A549 (cell line): ENCODE results near the gene ZBTB20. TPM values are rescaled to one million over a fixed set of nuclear protein-coding genes. Genes with fewer than 3 reads are reported as not detected.
A peak's percentile ranks its signal among the peaks of the same experiment; 100 is the strongest.

Source experiments
- ATAC-seq, 2 experiments: fragments of 200-7000 bp in 1 of 2; fragments of >200 bp in 1 of 2; cut with Nextera tagmentation in 1 of 2; cut with Tn5 transposase in 1 of 2; 3 replicates each; pipeline versions ENCODE4 v1.8.0 to v1.9.1; 2018 to 2020; ENCODE audit warnings: mild to moderate bottlenecking in 1 of 2, moderate library complexity in 1 of 2
- CTCF ChIA-PET: fragments of 300-600 bp; sonication (Branson Sonifier 250); formaldehyde crosslinking; extraction: SDS; loops from one replicate; lab custom pipeline; 2021; ENCODE audit warnings: antibody characterized with exemption, inconsistent platforms; lab: Yijun Ruan, JAX
- POLR2A ChIA-PET: fragments of 350-600 bp; formaldehyde crosslinking; extraction: SDS; loops from one replicate; lab custom pipeline; 2021; ENCODE audit warnings: antibody characterized with exemption, inconsistent platforms; lab: Yijun Ruan, JAX
- DNase-seq, 2 experiments: peaks; one replicate each; pipeline versions ENCODE4 v3.0.0 to v3.0.0-alpha.2; 2011 to 2016; ENCODE audit warnings: low read depth in 1 of 2, low spot score in 1 of 2
- FAIRE-seq: peaks from 2 replicates; lab custom pipeline; 2011; peaks lifted over from hg19 to GRCh38; lab: Jason Lieb, UNC
- H3K27ac ChIP-seq, 2 experiments: fragments of >200 bp; sonication (Bioruptor Twin); formaldehyde crosslinking; 3 replicates each; pipeline ENCODE4 v1.5.1; 2016 to 2017
- H3K4me1 ChIP-seq: fragments of >200 bp; sonication (Bioruptor Twin); formaldehyde crosslinking; 3 replicates; pipeline ENCODE4 v1.6.1; 2016
- H3K4me2 ChIP-seq: fragments of >200 bp; sonication (Bioruptor Twin); formaldehyde crosslinking; 3 replicates; pipeline ENCODE4 v1.6.1; 2016
- H3K4me3 ChIP-seq: fragments of >200 bp; sonication (Bioruptor Twin); formaldehyde crosslinking; 3 replicates; pipeline ENCODE4 v1.5.1; 2016
- H3K9me3 ChIP-seq: fragments of >200 bp; sonication (Bioruptor Twin); formaldehyde crosslinking; 3 replicates; pipeline ENCODE4 v1.6.1; 2016
- BHLHE40 ChIP-seq: IDR thresholded peaks from 2 replicates; pipeline ENCODE4 v1.6.1; 2012; ENCODE audit warnings: low read depth, low read length, inconsistent platforms
- CBX8 ChIP-seq: fragments of 200-600 bp; sonication (generic); IDR thresholded peaks from 2 replicates; pipeline ENCODE4 v1.6.1; 2016
- CHD2 ChIP-seq: fragments of 150-350 bp; IDR thresholded peaks from 2 replicates; pipeline ENCODE4 v1.6.1; 2014; ENCODE audit warnings: low read length; ENCODE audit not compliant: partially characterized antibody
- CHD4 ChIP-seq: fragments of 200-600 bp; sonication (generic); IDR thresholded peaks from 2 replicates; pipeline ENCODE4 v1.6.1; 2016; ENCODE audit warnings: antibody characterized with exemption, mild to moderate bottlenecking, borderline replicate concordance
- GATA3 ChIP-seq: IDR thresholded peaks from 2 replicates; pipeline ENCODE4 v1.6.1; 2012; ENCODE audit warnings: borderline replicate concordance
- HEYL ChIP-seq: fragments of 250-450 bp; sonication (Bioruptor Pico); IDR thresholded peaks from 2 replicates; pipeline ENCODE4 v1.8.0; 2021; ENCODE audit warnings: mild to moderate bottlenecking, moderate library complexity
- KDM1A ChIP-seq: fragments of 200-600 bp; sonication (generic); IDR thresholded peaks from 2 replicates; pipeline ENCODE4 v1.6.1; 2016; ENCODE audit warnings: low read depth, mild to moderate bottlenecking
- MAFK ChIP-seq: fragments of 450-650 bp; IDR thresholded peaks from 2 replicates; pipeline ENCODE4 v1.6.1; 2014; ENCODE audit not compliant: partially characterized antibody
- MYC ChIP-seq: IDR thresholded peaks from 2 replicates; pipeline ENCODE4 v1.6.1; 2012; ENCODE audit warnings: mild to moderate bottlenecking, inconsistent platforms, low read length, improper control_type of control experiment, borderline replicate concordance
- POLR2AphosphoS2 ChIP-seq: conservative IDR thresholded peaks from 2 replicates; pipeline ENCODE4 v1.6.1; 2012; ENCODE audit warnings: low read length, improper control_type of control experiment, inconsistent platforms
- RARB ChIP-seq: fragments of 250-450 bp; sonication (Bioruptor Pico); IDR thresholded peaks from 2 replicates; pipeline ENCODE4 v1.8.0; 2021; ENCODE audit warnings: mild to moderate bottlenecking, moderate library complexity
- RCOR1 ChIP-seq: fragments of 150-350 bp; IDR thresholded peaks from 2 replicates; pipeline ENCODE4 v1.6.1; 2014; ENCODE audit warnings: antibody characterized with exemption, low read length, low read depth
- RNF2 ChIP-seq: fragments of 200-600 bp; sonication (generic); IDR thresholded peaks from 2 replicates; pipeline ENCODE4 v1.6.1; 2016; ENCODE audit warnings: low read depth, mild to moderate bottlenecking, antibody characterized with exemption, moderate library complexity, borderline replicate concordance
- SREBF2 ChIP-seq: fragments of 450-650 bp; IDR thresholded peaks from 2 replicates; pipeline ENCODE4 v1.6.1; 2014; ENCODE audit warnings: mild to moderate bottlenecking, moderate library complexity
- ZC3H11A ChIP-seq: fragments of 450-650 bp; IDR thresholded peaks from 2 replicates; pipeline ENCODE4 v1.6.1; 2014; ENCODE audit warnings: antibody characterized with exemption, mild to moderate bottlenecking
- WGBS: methylation state at CpG from one replicate; pipeline ENCODE4 v1.1.6; 2017; ENCODE audit errors: missing lambda C conversion rate; 5-methylcytosine and 5-hydroxymethylcytosine counted together
- polyA plus RNA-seq, 4 experiments: library from polyadenylated mRNA; depleted of rRNA in 3 of 4; stranded (reverse); fragments of >200 nt; fragmentation: RNase III in 1 of 4; extraction: RNeasy Plus Mini Kit Qiagen cat#74134 plus additional on column Dnase treatment in 1 of 4; gene quantifications; 2 replicates in 3 of 4; 3 replicates in 1 of 4; pipeline ENCODE4 v1.2.3, GENCODE V29; 2011 to 2017
- TF ChIP-seq, protein P1 (sequence below): fragments of 250-450 bp; sonication (Bioruptor Pico); IDR thresholded peaks from 2 replicates; pipeline ENCODE4 v1.5.0; 2021; ENCODE audit warnings: mild to moderate bottlenecking, moderate library complexity, borderline replicate concordance
- TF ChIP-seq, protein P2 (sequence below): fragments of 200-600 bp; sonication (generic); IDR thresholded peaks from 2 replicates; pipeline ENCODE4 v1.6.1; 2016; ENCODE audit warnings: antibody characterized with exemption, mild to moderate bottlenecking, moderate library complexity
- TF ChIP-seq, protein P3 (sequence below): fragments of 150-350 bp; IDR thresholded peaks from 2 replicates; pipeline ENCODE4 v1.6.1; 2014; ENCODE audit warnings: low read depth, mild to moderate bottlenecking, low read length
- TF ChIP-seq, protein P4 (sequence below): fragments of 250-450 bp; sonication (Bioruptor Pico); IDR thresholded peaks from 2 replicates; pipeline ENCODE4 v1.5.0; 2020; ENCODE audit warnings: low read depth, mild to moderate bottlenecking, moderate library complexity
- TF ChIP-seq, protein P5 (sequence below): IDR thresholded peaks from 2 replicates; pipeline ENCODE4 v1.6.1; 2012
- TF ChIP-seq, protein P6 (sequence below): fragments of 450-650 bp; IDR thresholded peaks from 2 replicates; pipeline ENCODE4 v1.6.1; 2014; ENCODE audit warnings: antibody characterized with exemption
- TF ChIP-seq, protein P7 (sequence below): IDR thresholded peaks from 2 replicates; pipeline ENCODE4 v1.6.1; 2012

The ZBTB20 gene
- polyA plus RNA-seq, 2 of the 4 experiments (the other 2 are of a cell fraction) = 0.85 to 5.0 TPM

DNA sequence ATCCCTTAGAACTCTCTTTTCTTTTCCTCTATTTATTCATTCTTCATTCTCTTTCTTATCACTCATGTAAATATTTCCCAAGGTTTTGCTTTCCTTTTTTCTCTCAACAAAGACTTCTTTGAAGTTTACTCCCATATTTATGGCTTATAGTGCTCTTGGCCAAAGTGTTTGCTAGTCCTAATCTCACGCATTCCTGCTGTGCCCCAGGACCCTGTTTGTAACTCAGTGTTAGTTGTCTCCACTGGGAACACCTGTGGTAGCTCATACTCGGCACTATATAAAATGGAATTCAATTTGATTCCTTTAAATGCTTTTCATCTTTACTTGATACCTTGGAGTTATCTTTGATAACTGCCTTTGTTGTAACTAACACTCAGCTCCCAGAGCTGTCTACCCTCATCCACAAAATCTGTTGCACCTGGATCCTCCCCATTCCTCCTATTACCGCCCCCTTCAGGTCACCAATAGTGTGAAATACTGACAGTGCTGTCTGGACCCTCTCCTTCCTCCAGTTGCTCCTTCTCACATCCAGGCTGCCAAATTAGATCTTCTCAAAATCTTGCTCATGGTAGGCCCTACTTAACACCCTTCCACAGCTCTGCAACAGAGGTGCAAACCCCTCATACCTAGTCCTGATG lies 776.4 kb downstream of the ZBTB20 start:
- no peak overlapping the region for H3K27ac ChIP-seq
- DNase-seq (no peak), ATAC-seq (peak in 1 of 2 experiments; percentile 42; a peak in 2 of 6 replicates), FAIRE-seq (no peak)
- ChIA-PET CTCF (interaction anchor here (0.6 to 0.8 kb wide), 2 partner anchors 308 to 740 kb away, joined by 3 read pairs; no protein-coding TSS in a partner anchor), POLR2A (no interaction called here)
- peaks cover 11% of the 10 kb centered on the region; the same call in 2 of the 3 replicates for H3K4me1 ChIP-seq
- TF ChIP-seq MAFK (no peak), SREBF2 (no peak), HEYL (CRISPR knock-in tag) (no peak), RCOR1 (no peak), POLR2AphosphoS2 (no peak), GATA3 (no peak), MYC (no peak), KDM1A (no peak), ZC3H11A (no peak), RNF2 (no peak), CHD4 (no peak)
- TF ChIP-seq, protein P1, sequence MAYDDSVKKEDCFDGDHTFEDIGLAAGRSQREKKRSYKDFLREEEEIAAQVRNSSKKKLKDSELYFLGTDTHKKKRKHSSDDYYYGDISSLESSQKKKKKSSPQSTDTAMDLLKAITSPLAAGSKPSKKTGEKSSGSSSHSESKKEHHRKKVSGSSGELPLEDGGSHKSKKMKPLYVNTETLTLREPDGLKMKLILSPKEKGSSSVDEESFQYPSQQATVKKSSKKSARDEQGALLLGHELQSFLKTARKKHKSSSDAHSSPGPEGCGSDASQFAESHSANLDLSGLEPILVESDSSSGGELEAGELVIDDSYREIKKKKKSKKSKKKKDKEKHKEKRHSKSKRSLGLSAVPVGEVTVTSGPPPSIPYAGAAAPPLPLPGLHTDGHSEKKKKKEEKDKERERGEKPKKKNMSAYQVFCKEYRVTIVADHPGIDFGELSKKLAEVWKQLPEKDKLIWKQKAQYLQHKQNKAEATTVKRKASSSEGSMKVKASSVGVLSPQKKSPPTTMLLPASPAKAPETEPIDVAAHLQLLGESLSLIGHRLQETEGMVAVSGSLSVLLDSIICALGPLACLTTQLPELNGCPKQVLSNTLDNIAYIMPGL (CRISPR knock-in tag) = no peak
- TF ChIP-seq, protein P2, sequence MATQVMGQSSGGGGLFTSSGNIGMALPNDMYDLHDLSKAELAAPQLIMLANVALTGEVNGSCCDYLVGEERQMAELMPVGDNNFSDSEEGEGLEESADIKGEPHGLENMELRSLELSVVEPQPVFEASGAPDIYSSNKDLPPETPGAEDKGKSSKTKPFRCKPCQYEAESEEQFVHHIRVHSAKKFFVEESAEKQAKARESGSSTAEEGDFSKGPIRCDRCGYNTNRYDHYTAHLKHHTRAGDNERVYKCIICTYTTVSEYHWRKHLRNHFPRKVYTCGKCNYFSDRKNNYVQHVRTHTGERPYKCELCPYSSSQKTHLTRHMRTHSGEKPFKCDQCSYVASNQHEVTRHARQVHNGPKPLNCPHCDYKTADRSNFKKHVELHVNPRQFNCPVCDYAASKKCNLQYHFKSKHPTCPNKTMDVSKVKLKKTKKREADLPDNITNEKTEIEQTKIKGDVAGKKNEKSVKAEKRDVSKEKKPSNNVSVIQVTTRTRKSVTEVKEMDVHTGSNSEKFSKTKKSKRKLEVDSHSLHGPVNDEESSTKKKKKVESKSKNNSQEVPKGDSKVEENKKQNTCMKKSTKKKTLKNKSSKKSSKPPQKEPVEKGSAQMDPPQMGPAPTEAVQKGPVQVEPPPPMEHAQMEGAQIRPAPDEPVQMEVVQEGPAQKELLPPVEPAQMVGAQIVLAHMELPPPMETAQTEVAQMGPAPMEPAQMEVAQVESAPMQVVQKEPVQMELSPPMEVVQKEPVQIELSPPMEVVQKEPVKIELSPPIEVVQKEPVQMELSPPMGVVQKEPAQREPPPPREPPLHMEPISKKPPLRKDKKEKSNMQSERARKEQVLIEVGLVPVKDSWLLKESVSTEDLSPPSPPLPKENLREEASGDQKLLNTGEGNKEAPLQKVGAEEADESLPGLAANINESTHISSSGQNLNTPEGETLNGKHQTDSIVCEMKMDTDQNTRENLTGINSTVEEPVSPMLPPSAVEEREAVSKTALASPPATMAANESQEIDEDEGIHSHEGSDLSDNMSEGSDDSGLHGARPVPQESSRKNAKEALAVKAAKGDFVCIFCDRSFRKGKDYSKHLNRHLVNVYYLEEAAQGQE = no peak
- TF ChIP-seq, protein P3, sequence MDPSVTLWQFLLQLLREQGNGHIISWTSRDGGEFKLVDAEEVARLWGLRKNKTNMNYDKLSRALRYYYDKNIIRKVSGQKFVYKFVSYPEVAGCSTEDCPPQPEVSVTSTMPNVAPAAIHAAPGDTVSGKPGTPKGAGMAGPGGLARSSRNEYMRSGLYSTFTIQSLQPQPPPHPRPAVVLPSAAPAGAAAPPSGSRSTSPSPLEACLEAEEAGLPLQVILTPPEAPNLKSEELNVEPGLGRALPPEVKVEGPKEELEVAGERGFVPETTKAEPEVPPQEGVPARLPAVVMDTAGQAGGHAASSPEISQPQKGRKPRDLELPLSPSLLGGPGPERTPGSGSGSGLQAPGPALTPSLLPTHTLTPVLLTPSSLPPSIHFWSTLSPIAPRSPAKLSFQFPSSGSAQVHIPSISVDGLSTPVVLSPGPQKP = no peak
- TF ChIP-seq, protein P4, sequence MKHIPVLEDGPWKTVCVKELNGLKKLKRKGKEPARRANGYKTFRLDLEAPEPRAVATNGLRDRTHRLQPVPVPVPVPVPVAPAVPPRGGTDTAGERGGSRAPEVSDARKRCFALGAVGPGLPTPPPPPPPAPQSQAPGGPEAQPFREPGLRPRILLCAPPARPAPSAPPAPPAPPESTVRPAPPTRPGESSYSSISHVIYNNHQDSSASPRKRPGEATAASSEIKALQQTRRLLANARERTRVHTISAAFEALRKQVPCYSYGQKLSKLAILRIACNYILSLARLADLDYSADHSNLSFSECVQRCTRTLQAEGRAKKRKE (CRISPR knock-in tag) = no peak
- TF ChIP-seq, protein P5, sequence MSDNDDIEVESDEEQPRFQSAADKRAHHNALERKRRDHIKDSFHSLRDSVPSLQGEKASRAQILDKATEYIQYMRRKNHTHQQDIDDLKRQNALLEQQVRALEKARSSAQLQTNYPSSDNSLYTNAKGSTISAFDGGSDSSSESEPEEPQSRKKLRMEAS = no peak
- no peak overlapping the region for H3K4me2 ChIP-seq
- 87% methylated on average over 3 of the region's 3 CpGs for WGBS
- H3K9me3 ChIP-seq = no peaks in the 10 kb centered on the region
- no peak overlapping the region for H3K4me3 ChIP-seq

DNA sequence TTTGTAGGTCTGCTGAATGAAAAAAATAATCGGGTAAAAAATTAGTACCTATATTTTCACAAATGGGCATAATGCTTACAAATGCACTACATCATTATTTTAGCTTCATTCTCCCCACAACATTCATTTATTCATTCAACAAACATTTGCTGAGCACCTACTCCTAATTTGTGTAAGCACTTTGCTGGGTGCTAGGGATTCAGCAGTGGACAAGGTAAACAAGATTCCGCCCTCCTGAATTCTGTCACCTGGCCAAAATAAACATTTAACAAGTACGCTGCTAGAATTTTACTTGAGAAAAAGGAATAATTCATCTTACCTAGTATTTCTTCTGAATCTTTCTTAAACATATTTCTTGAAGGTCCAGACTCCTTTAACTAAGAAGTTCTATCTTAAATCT lies 781.2 kb downstream of the ZBTB20 start:
- peak overlapping the region; percentile 14; the same call in 1 of the 3 replicates for H3K4me2 ChIP-seq
- peaks cover 13% of the 10 kb centered on the region; the same call in 2 of the 3 replicates for H3K4me1 ChIP-seq
- ChIA-PET POLR2A (no interaction called here), CTCF (interaction anchor here (1.0 to 2.2 kb wide), 3 partner anchors 14 to 150 kb away, joined by 3 to 8 read pairs (median 4); no protein-coding TSS in a partner anchor)
- no peak for FAIRE-seq
- ATAC-seq = no peak
- H3K9me3 ChIP-seq = no peaks in the 10 kb centered on the region
- WGBS = 51% methylated on average over 3 of the region's 3 CpGs
- no peak overlapping the region for H3K27ac ChIP-seq
- DNase-seq = no peak
- no peak overlapping the region for H3K4me3 ChIP-seq
- TF ChIP-seq RNF2 (no peak), CBX8 (no peak), RARB (CRISPR knock-in tag) (no peak), BHLHE40 (no peak), CHD2 (no peak), MYC (no peak), CHD4 (no peak), POLR2AphosphoS2 (no peak), KDM1A (no peak), HEYL (CRISPR knock-in tag) (no peak)
- TF ChIP-seq, protein P6, sequence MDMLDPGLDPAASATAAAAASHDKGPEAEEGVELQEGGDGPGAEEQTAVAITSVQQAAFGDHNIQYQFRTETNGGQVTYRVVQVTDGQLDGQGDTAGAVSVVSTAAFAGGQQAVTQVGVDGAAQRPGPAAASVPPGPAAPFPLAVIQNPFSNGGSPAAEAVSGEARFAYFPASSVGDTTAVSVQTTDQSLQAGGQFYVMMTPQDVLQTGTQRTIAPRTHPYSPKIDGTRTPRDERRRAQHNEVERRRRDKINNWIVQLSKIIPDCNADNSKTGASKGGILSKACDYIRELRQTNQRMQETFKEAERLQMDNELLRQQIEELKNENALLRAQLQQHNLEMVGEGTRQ = no peak
- TF ChIP-seq, protein P7, sequence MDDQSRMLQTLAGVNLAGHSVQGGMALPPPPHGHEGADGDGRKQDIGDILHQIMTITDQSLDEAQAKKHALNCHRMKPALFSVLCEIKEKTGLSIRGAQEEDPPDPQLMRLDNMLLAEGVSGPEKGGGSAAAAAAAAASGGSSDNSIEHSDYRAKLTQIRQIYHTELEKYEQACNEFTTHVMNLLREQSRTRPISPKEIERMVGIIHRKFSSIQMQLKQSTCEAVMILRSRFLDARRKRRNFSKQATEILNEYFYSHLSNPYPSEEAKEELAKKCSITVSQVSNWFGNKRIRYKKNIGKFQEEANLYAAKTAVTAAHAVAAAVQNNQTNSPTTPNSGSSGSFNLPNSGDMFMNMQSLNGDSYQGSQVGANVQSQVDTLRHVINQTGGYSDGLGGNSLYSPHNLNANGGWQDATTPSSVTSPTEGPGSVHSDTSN = no peak
- TF ChIP-seq, protein P4 (CRISPR knock-in tag) = no peak
